NCI-H2081 treated with DMSO at 0.1 percent for 48 hours (cell line): ENCODE data around the gene HEMK1.

ENCODE experiments used
- DNase-seq: peaks from one replicate; lab custom pipeline; 2025; lab: John Stamatoyannopoulos, UW

The HEMK1 gene

GRCh38 chr3:50568947-50569749, at the start of gene HEMK1:
Gene HEMK1 (plus strand): TSS chr3:50569522. CDS start chr3:50571105, 1,583 bp downstream.
- DNase-seq = no peak

GRCh38 chr3:50520849-50521248, 48.5 kb upstream of the HEMK1 start:
- no peak for DNase-seq

- DNase-seq = no peak
Measured at GRCh38 chr3:50521572-50521971, 47.8 kb upstream of the HEMK1 start.

- no peak for DNase-seq
Measured at GRCh38 chr3:50523279-50523811, 46.0 kb upstream of the HEMK1 start.

- DNase-seq = no peak
Measured at GRCh38 chr3:50524746-50525145, 44.6 kb upstream of the HEMK1 start.

- DNase-seq = no peak
Measured at GRCh38 chr3:50525191-50525910, 44.0 kb upstream of the HEMK1 start.

GRCh38 chr3:50525987-50526386, 43.3 kb upstream of the HEMK1 start:
- no peak for DNase-seq

GRCh38 chr3:50530001-50530970, 39.0 kb upstream of the HEMK1 start:
- DNase-seq = no peak

GRCh38 chr3:50531201-50531600, 38.1 kb upstream of the HEMK1 start:
- no peak for DNase-seq

- no peak for DNase-seq
Measured at GRCh38 chr3:50532062-50532705, 37.1 kb upstream of the HEMK1 start.

- DNase-seq = no peak
Measured at GRCh38 chr3:50533316-50533715, 36.0 kb upstream of the HEMK1 start.

GRCh38 chr3:50533807-50534461, 35.4 kb upstream of the HEMK1 start:
- DNase-seq = no peak

- DNase-seq = no peak
Measured at GRCh38 chr3:50534681-50535330, 34.5 kb upstream of the HEMK1 start.

- DNase-seq = no peak
Measured at GRCh38 chr3:50536471-50537180, 32.7 kb upstream of the HEMK1 start.

GRCh38 chr3:50537421-50538129, 31.7 kb upstream of the HEMK1 start:
- DNase-seq = no peak

GRCh38 chr3:50539356-50540286, 29.7 kb upstream of the HEMK1 start:
- no peak for DNase-seq

GRCh38 chr3:50542177-50543034, 26.9 kb upstream of the HEMK1 start:
- DNase-seq = no peak
